ENCODE data around the gene AMIGO1.

Gene AMIGO1

GRCh38 chr1:109498161-109498801 lies 11.2 kb downstream of the AMIGO1 start:
- no peaks in the 10 kb centered on the region for H3K27me3 ChIP-seq (ENCODE audit: control insufficient read depth, insufficient read depth, low read length)
- no peak overlapping the region for H3K9ac ChIP-seq (ENCODE audit: low read length)
- peaks cover 13% of the 10 kb centered on the region for H3K4me1 ChIP-seq (ENCODE audit: control insufficient read depth, low read depth, low read length)
- H3K4me3 ChIP-seq (ENCODE audit: low read length): no peak overlapping the region
- H3K9me3 ChIP-seq (ENCODE audit: control insufficient read depth, low read depth, low read length): no peaks in the 10 kb centered on the region
- no peak overlapping the region for H3K27ac ChIP-seq (ENCODE audit: low read length)
- H3K36me3 ChIP-seq (ENCODE audit: control insufficient read depth, low read depth, low read length): no peaks in the 10 kb centered on the region

- Histone ChIP-seq H3K9ac (ENCODE audit: low read length) (no peak overlapping the region), H3K4me3 (ENCODE audit: low read length) (no peak overlapping the region), H3K4me1 (ENCODE audit: control insufficient read depth, low read depth, low read length) (peaks cover 13% of the 10 kb centered on the region), H3K9me3 (ENCODE audit: control insufficient read depth, low read depth, low read length) (no peaks in the 10 kb centered on the region), H3K36me3 (ENCODE audit: control insufficient read depth, low read depth, low read length) (no peaks in the 10 kb centered on the region), H3K27me3 (ENCODE audit: control insufficient read depth, insufficient read depth, low read length) (no peaks in the 10 kb centered on the region), H3K27ac (ENCODE audit: low read length) (no peak overlapping the region)
Measured at GRCh38 chr1:109497449-109498160, 11.9 kb downstream of the AMIGO1 start.

GRCh38 chr1:109495738-109496137 lies 13.8 kb downstream of the AMIGO1 start:
- Histone ChIP-seq H3K4me3 (ENCODE audit: low read length) (no peak overlapping the region), H3K4me1 (ENCODE audit: control insufficient read depth, low read depth, low read length) (peaks cover 13% of the 10 kb centered on the region), H3K27me3 (ENCODE audit: control insufficient read depth, insufficient read depth, low read length) (no peaks in the 10 kb centered on the region), H3K9ac (ENCODE audit: low read length) (no peak overlapping the region), H3K27ac (ENCODE audit: low read length) (no peak overlapping the region), H3K9me3 (ENCODE audit: control insufficient read depth, low read depth, low read length) (no peaks in the 10 kb centered on the region), H3K36me3 (ENCODE audit: control insufficient read depth, low read depth, low read length) (peaks cover 3% of the 10 kb centered on the region)

- H3K27me3 ChIP-seq (ENCODE audit: control insufficient read depth, insufficient read depth, low read length): no peaks in the 10 kb centered on the region
- peaks cover 8% of the 10 kb centered on the region for H3K36me3 ChIP-seq (ENCODE audit: control insufficient read depth, low read depth, low read length)
- peak within 1 kb of the TSS; percentile 27 for H3K9ac ChIP-seq (ENCODE audit: low read length)
- no peaks in the 10 kb centered on the region for H3K9me3 ChIP-seq (ENCODE audit: control insufficient read depth, low read depth, low read length)
- no peak within 1 kb of the TSS for H3K27ac ChIP-seq (ENCODE audit: low read length)
- H3K4me1 ChIP-seq (ENCODE audit: control insufficient read depth, low read depth, low read length): peaks cover 13% of the 10 kb centered on the region
- H3K4me3 ChIP-seq (ENCODE audit: low read length): peak within 1 kb of the TSS; percentile 83
Measured at GRCh38 chr1:109493805-109494539, 15.6 kb downstream of the AMIGO1 start, which contains the start of gene CYB561D1. CYB561D1 (plus strand) TSS chr1:109494094; CDS start chr1:109494140, 46 bp downstream.

- Histone ChIP-seq H3K4me1 (ENCODE audit: control insufficient read depth, low read depth, low read length) (peaks cover 7% of the 10 kb centered on the region), H3K4me3 (ENCODE audit: low read length) (no peak overlapping the region), H3K36me3 (ENCODE audit: control insufficient read depth, low read depth, low read length) (peaks cover 9% of the 10 kb centered on the region), H3K9ac (ENCODE audit: low read length) (no peak overlapping the region), H3K27me3 (ENCODE audit: control insufficient read depth, insufficient read depth, low read length) (no peaks in the 10 kb centered on the region), H3K9me3 (ENCODE audit: control insufficient read depth, low read depth, low read length) (no peaks in the 10 kb centered on the region), H3K27ac (ENCODE audit: low read length) (no peak overlapping the region)
Measured at GRCh38 chr1:109493227-109493626, 16.3 kb downstream of the AMIGO1 start.

- no peaks in the 10 kb centered on the region for H3K9me3 ChIP-seq (ENCODE audit: control insufficient read depth, low read depth, low read length)
- no peak overlapping the region for H3K9ac ChIP-seq (ENCODE audit: low read length)
- no peak overlapping the region for H3K27ac ChIP-seq (ENCODE audit: low read length)
- peaks cover 9% of the 10 kb centered on the region for H3K36me3 ChIP-seq (ENCODE audit: control insufficient read depth, low read depth, low read length)
- no peak overlapping the region for H3K4me3 ChIP-seq (ENCODE audit: low read length)
- H3K27me3 ChIP-seq (ENCODE audit: control insufficient read depth, insufficient read depth, low read length): no peaks in the 10 kb centered on the region
- H3K4me1 ChIP-seq (ENCODE audit: control insufficient read depth, low read depth, low read length): peaks cover 4% of the 10 kb centered on the region
Measured at GRCh38 chr1:109492779-109493178, 16.7 kb downstream of the AMIGO1 start.

- Histone ChIP-seq H3K9me3 (ENCODE audit: control insufficient read depth, low read depth, low read length) (no peaks in the 10 kb centered on the region), H3K36me3 (ENCODE audit: control insufficient read depth, low read depth, low read length) (peaks cover 9% of the 10 kb centered on the region), H3K27ac (ENCODE audit: low read length) (no peak overlapping the region), H3K27me3 (ENCODE audit: control insufficient read depth, insufficient read depth, low read length) (no peaks in the 10 kb centered on the region), H3K4me3 (ENCODE audit: low read length) (no peak overlapping the region), H3K9ac (ENCODE audit: low read length) (no peak overlapping the region), H3K4me1 (ENCODE audit: control insufficient read depth, low read depth, low read length) (peaks cover 4% of the 10 kb centered on the region)
Measured at GRCh38 chr1:109491372-109491771, 18.2 kb downstream of the AMIGO1 start.

GRCh38 chr1:109490934-109491302 lies 18.6 kb downstream of the AMIGO1 start:
- Histone ChIP-seq H3K9me3 (ENCODE audit: control insufficient read depth, low read depth, low read length) (no peaks in the 10 kb centered on the region), H3K27ac (ENCODE audit: low read length) (no peak overlapping the region), H3K27me3 (ENCODE audit: control insufficient read depth, insufficient read depth, low read length) (no peaks in the 10 kb centered on the region), H3K4me3 (ENCODE audit: low read length) (no peak overlapping the region), H3K36me3 (ENCODE audit: control insufficient read depth, low read depth, low read length) (peaks cover 9% of the 10 kb centered on the region), H3K9ac (ENCODE audit: low read length) (no peak overlapping the region), H3K4me1 (ENCODE audit: control insufficient read depth, low read depth, low read length) (peaks cover 4% of the 10 kb centered on the region)

- no peak overlapping the region for H3K27ac ChIP-seq (ENCODE audit: low read length)
- no peak overlapping the region for H3K4me3 ChIP-seq (ENCODE audit: low read length)
- H3K36me3 ChIP-seq (ENCODE audit: control insufficient read depth, low read depth, low read length): peaks cover 9% of the 10 kb centered on the region
- peaks cover 8% of the 10 kb centered on the region for H3K4me1 ChIP-seq (ENCODE audit: control insufficient read depth, low read depth, low read length)
- H3K9ac ChIP-seq (ENCODE audit: low read length): no peak overlapping the region
- no peaks in the 10 kb centered on the region for H3K27me3 ChIP-seq (ENCODE audit: control insufficient read depth, insufficient read depth, low read length)
- H3K9me3 ChIP-seq (ENCODE audit: control insufficient read depth, low read depth, low read length): no peaks in the 10 kb centered on the region
Measured at GRCh38 chr1:109490029-109490933, 19.2 kb downstream of the AMIGO1 start.

- H3K9ac ChIP-seq (ENCODE audit: low read length): no peak overlapping the region
- H3K27me3 ChIP-seq (ENCODE audit: control insufficient read depth, insufficient read depth, low read length): no peaks in the 10 kb centered on the region
- no peaks in the 10 kb centered on the region for H3K9me3 ChIP-seq (ENCODE audit: control insufficient read depth, low read depth, low read length)
- H3K4me3 ChIP-seq (ENCODE audit: low read length): no peak overlapping the region
- H3K27ac ChIP-seq (ENCODE audit: low read length): no peak overlapping the region
- H3K4me1 ChIP-seq (ENCODE audit: control insufficient read depth, low read depth, low read length): peaks cover 9% of the 10 kb centered on the region
- H3K36me3 ChIP-seq (ENCODE audit: control insufficient read depth, low read depth, low read length): peaks cover 9% of the 10 kb centered on the region
Measured at GRCh38 chr1:109488696-109489095, 20.8 kb downstream of the AMIGO1 start.

GRCh38 chr1:109488201-109488600 lies 21.3 kb downstream of the AMIGO1 start:
- H3K4me1 ChIP-seq (ENCODE audit: control insufficient read depth, low read depth, low read length): peaks cover 6% of the 10 kb centered on the region

More at GRCh38 chr1:109488201-109488600, 21.3 kb downstream of the AMIGO1 start:
- no peak overlapping the region for H3K27ac ChIP-seq (ENCODE audit: low read length)
- H3K36me3 ChIP-seq (ENCODE audit: control insufficient read depth, low read depth, low read length): peaks cover 9% of the 10 kb centered on the region
- H3K27me3 ChIP-seq (ENCODE audit: control insufficient read depth, insufficient read depth, low read length): no peaks in the 10 kb centered on the region
- no peak overlapping the region for H3K9ac ChIP-seq (ENCODE audit: low read length)
- H3K9me3 ChIP-seq (ENCODE audit: control insufficient read depth, low read depth, low read length): no peaks in the 10 kb centered on the region
- no peak overlapping the region for H3K4me3 ChIP-seq (ENCODE audit: low read length)
